GM18502 (cell line): ENCODE data around the gene FBLN5.
"Not testable (repeated sequence)": the region's sequence is repeated elsewhere in the genome, so short reads cannot be mapped to it uniquely, and the experiment has no call there.

Source experiments
- ATAC-seq: cut with Tn5 transposase; IDR thresholded peaks from one replicate; pipeline ENCODE4 v1.9.1; 2021; ENCODE audit warnings: mild to moderate bottlenecking; ENCODE audit not compliant: unreplicated experiment, poor library complexity

FBLN5 gene

GRCh38 chr14:91888641-91889476 lies 58.6 kb downstream of the FBLN5 start:
- ATAC-seq: no peak

GRCh38 chr14:91886961-91887360 lies 60.5 kb downstream of the FBLN5 start:
- ATAC-seq: no peak

- no peak for ATAC-seq
Measured at GRCh38 chr14:91885839-91886238, 61.7 kb downstream of the FBLN5 start.

- ATAC-seq: no peak
Measured at GRCh38 chr14:91885113-91885712, 62.3 kb downstream of the FBLN5 start.

GRCh38 chr14:91884664-91885063 lies 62.8 kb downstream of the FBLN5 start:
- ATAC-seq: no peak

GRCh38 chr14:91883753-91884152 lies 63.7 kb downstream of the FBLN5 start:
- no peak for ATAC-seq

GRCh38 chr14:91882776-91883175 lies 64.7 kb downstream of the FBLN5 start:
- no peak for ATAC-seq

- ATAC-seq: no peak
Measured at GRCh38 chr14:91882369-91882768, 65.1 kb downstream of the FBLN5 start.

GRCh38 chr14:91879196-91879595 lies 68.3 kb downstream of the FBLN5 start:
- no peak for ATAC-seq

- no peak for ATAC-seq
Measured at GRCh38 chr14:91878274-91878673, 69.2 kb downstream of the FBLN5 start.

- ATAC-seq: no peak
Measured at GRCh38 chr14:91877376-91877915, 70.0 kb downstream of the FBLN5 start.

GRCh38 chr14:91876492-91876891 lies 71.0 kb downstream of the FBLN5 start:
- no peak for ATAC-seq

- no peak for ATAC-seq
Measured at GRCh38 chr14:91875525-91876286, 71.8 kb downstream of the FBLN5 start.

GRCh38 chr14:91873471-91874415 lies 73.8 kb downstream of the FBLN5 start:
- ATAC-seq: peak; percentile 85

- ATAC-seq: peak; percentile 21
Measured at GRCh38 chr14:91872517-91873470, 74.7 kb downstream of the FBLN5 start.

GRCh38 chr14:91872011-91872501 lies 75.4 kb downstream of the FBLN5 start:
- ATAC-seq: peak; percentile 45

- ATAC-seq: not testable (repeated sequence)
Measured at GRCh38 chr14:91871401-91871800, 76.1 kb downstream of the FBLN5 start.

GRCh38 chr14:91870890-91871289 lies 76.6 kb downstream of the FBLN5 start:
- ATAC-seq: no peak
